ENCODE data around the gene HIC2.
A peak's percentile ranks its signal among the peaks of the same experiment; 100 is the strongest.
"Not testable (repeated sequence)": the region's sequence is repeated elsewhere in the genome, so short reads cannot be mapped to it uniquely, and the experiment has no call there.

HIC2 gene

GRCh38 chr22:21468194-21469096 is 51.3 kb downstream of the HIC2 start:
- H3K27ac ChIP-seq; in situ Hi-C loops (cut with HindIII; ENCODE audit: low pct_ligation_motif_present, low sequenced_read_pairs); H3K27me3 ChIP-seq (replicated peaks); H3K36me3 ChIP-seq (replicated peaks): not testable (repeated sequence)
- peak; percentile 75 for DNase-seq
- peak overlapping the region; percentile 49 for H3K4me3 ChIP-seq (ENCODE audit: low read depth, low read length)

GRCh38 chr22:21469097-21469994 is 52.2 kb downstream of the HIC2 start:
- in situ Hi-C loops (cut with HindIII; ENCODE audit: low pct_ligation_motif_present, low sequenced_read_pairs); H3K36me3 ChIP-seq (replicated peaks); H3K27ac ChIP-seq; DNase-seq; H3K27me3 ChIP-seq (replicated peaks); H3K4me3 ChIP-seq (ENCODE audit: low read depth, low read length): not testable (repeated sequence)

GRCh38 chr22:21472984-21473383 is 55.8 kb downstream of the HIC2 start:
- in situ Hi-C loops (cut with HindIII; ENCODE audit: low pct_ligation_motif_present, low sequenced_read_pairs); H3K4me3 ChIP-seq (ENCODE audit: low read depth, low read length); DNase-seq; H3K27ac ChIP-seq; H3K27me3 ChIP-seq (replicated peaks); H3K36me3 ChIP-seq (replicated peaks): not testable (repeated sequence)

GRCh38 chr22:21473664-21474063 is 56.5 kb downstream of the HIC2 start:
- DNase-seq; H3K27me3 ChIP-seq (replicated peaks); H3K27ac ChIP-seq; H3K4me3 ChIP-seq (ENCODE audit: low read depth, low read length); H3K36me3 ChIP-seq (replicated peaks); in situ Hi-C loops (cut with HindIII; ENCODE audit: low pct_ligation_motif_present, low sequenced_read_pairs): not testable (repeated sequence)

- H3K36me3 ChIP-seq (replicated peaks); H3K27ac ChIP-seq; in situ Hi-C loops (cut with HindIII; ENCODE audit: low pct_ligation_motif_present, low sequenced_read_pairs); H3K27me3 ChIP-seq (replicated peaks); DNase-seq; H3K4me3 ChIP-seq (ENCODE audit: low read depth, low read length): not testable (repeated sequence)
Observed at GRCh38 chr22:21484039-21484438, 66.9 kb downstream of the HIC2 start.

GRCh38 chr22:21487723-21488122 is 70.6 kb downstream of the HIC2 start:
- H3K36me3 ChIP-seq (replicated peaks); H3K4me3 ChIP-seq (ENCODE audit: low read depth, low read length); H3K27ac ChIP-seq; in situ Hi-C loops (cut with HindIII; ENCODE audit: low pct_ligation_motif_present, low sequenced_read_pairs); DNase-seq; H3K27me3 ChIP-seq (replicated peaks): not testable (repeated sequence)

GRCh38 chr22:21489149-21489680 is 72.0 kb downstream of the HIC2 start:
- H3K4me3 ChIP-seq (ENCODE audit: low read depth, low read length); in situ Hi-C loops (cut with HindIII; ENCODE audit: low pct_ligation_motif_present, low sequenced_read_pairs); H3K27ac ChIP-seq; H3K36me3 ChIP-seq (replicated peaks); H3K27me3 ChIP-seq (replicated peaks); DNase-seq: not testable (repeated sequence)

GRCh38 chr22:21490556-21490955 is 73.4 kb downstream of the HIC2 start:
- DNase-seq; in situ Hi-C loops (cut with HindIII; ENCODE audit: low pct_ligation_motif_present, low sequenced_read_pairs); H3K4me3 ChIP-seq (ENCODE audit: low read depth, low read length); H3K27me3 ChIP-seq (replicated peaks); H3K27ac ChIP-seq; H3K36me3 ChIP-seq (replicated peaks): not testable (repeated sequence)

GRCh38 chr22:21492271-21492670 is 75.1 kb downstream of the HIC2 start:
- DNase-seq; in situ Hi-C loops (cut with HindIII; ENCODE audit: low pct_ligation_motif_present, low sequenced_read_pairs); H3K27me3 ChIP-seq (replicated peaks); H3K36me3 ChIP-seq (replicated peaks); H3K4me3 ChIP-seq (ENCODE audit: low read depth, low read length); H3K27ac ChIP-seq: not testable (repeated sequence)

- in situ Hi-C loops (cut with HindIII; ENCODE audit: low pct_ligation_motif_present, low sequenced_read_pairs); DNase-seq; H3K36me3 ChIP-seq (replicated peaks); H3K27ac ChIP-seq; H3K4me3 ChIP-seq (ENCODE audit: low read depth, low read length); H3K27me3 ChIP-seq (replicated peaks): not testable (repeated sequence)
Observed at GRCh38 chr22:21493789-21494782, 76.9 kb downstream of the HIC2 start.

GRCh38 chr22:21497984-21498383 is 80.8 kb downstream of the HIC2 start:
- DNase-seq; in situ Hi-C loops (cut with HindIII; ENCODE audit: low pct_ligation_motif_present, low sequenced_read_pairs): not testable (repeated sequence)

GRCh38 chr22:21498489-21498888 is 81.3 kb downstream of the HIC2 start:
- H3K36me3 ChIP-seq (replicated peaks); DNase-seq; H3K27me3 ChIP-seq (replicated peaks); H3K27ac ChIP-seq; H3K4me3 ChIP-seq (ENCODE audit: low read depth, low read length); in situ Hi-C loops (cut with HindIII; ENCODE audit: low pct_ligation_motif_present, low sequenced_read_pairs): not testable (repeated sequence)

More at GRCh38 chr22:21497984-21498383, 80.8 kb downstream of the HIC2 start:
- H3K27me3 ChIP-seq (replicated peaks); H3K36me3 ChIP-seq (replicated peaks); H3K27ac ChIP-seq; H3K4me3 ChIP-seq (ENCODE audit: low read depth, low read length): not testable (repeated sequence)

Measured in brain microvascular endothelial cell (primary cell).